ENCODE measurements around the gene MT2A.

DNA sequence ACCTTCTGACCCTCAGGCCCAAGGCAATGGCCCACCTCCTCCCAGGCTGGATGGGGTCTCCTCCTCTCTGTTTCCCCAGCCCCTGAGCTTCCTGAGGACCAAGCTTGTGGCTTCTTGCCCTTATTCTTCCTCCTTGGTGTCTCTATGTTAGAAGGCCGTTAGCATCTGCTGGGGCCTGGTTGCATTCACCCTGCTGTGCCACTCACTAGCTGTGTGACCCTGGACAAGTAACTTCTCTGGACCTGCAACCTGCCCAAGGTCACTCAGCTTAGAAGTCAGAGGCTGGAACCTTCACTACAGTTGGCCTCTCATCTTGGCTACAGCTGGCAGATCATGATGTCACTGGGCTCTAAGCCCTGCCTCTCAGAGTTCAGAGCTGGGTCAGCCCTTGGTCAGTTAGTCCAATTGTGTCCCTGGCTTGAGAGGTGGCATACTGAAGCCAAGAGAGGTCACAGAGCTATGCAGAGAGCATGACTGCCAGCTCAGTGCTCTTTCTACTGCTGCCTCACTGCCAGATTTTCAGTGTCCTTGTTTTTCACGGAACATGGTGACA is 3.0 kb downstream of the MT2A start:
- TF ChIP-seq POLR2A (IDR thresholded peaks at IDR 0.05; ENCODE audit: low read depth, low read length) (no peak), POLR2AphosphoS5 (IDR thresholded peaks at IDR 0.05; ENCODE audit: low read depth, low read length) (no peak), TAF1 (IDR thresholded peaks at IDR 0.05; ENCODE audit: borderline replicate concordance, low read depth, low read length) (no peak)

Measured in GM12892 (cell line).